ENCODE data around the gene RALB.
"Not testable (repeated sequence)": the region's sequence is repeated elsewhere in the genome, so short reads cannot be mapped to it uniquely, and the experiment has no call there.

The RALB gene

GRCh38 chr2:120224735-120225548 lies 27.7 kb upstream of the RALB start:
- DNase-seq (ENCODE audit: low spot score) (no peak), FAIRE-seq (no peak)

DNA sequence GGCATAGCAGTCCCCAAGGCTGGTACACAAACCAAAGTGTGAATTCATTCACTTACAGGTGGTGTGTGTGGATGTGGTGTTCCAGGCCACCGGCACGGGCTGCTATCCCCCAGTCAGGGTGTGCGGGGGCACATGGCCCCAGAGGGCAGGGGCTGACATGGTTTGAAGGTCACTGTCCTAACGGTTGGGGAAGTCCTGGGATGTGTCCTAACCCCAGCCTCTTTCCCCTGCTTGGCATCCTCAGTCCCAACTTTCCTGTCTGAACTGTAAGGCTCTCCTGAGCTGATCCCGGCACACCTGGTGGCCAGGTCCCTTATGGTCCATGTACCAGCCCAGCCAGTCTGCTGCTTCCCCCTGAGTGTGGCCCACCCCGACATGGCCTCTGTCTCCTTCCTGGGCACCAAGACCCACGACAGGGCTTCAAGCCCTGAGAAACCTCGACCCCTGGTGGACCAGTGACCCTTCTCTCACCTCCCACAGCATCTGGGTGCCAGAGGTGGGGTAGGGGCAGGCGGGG lies 27.0 kb upstream of the RALB start:
- DNase-seq (ENCODE audit: low spot score) (no peak), FAIRE-seq (no peak)

DNA sequence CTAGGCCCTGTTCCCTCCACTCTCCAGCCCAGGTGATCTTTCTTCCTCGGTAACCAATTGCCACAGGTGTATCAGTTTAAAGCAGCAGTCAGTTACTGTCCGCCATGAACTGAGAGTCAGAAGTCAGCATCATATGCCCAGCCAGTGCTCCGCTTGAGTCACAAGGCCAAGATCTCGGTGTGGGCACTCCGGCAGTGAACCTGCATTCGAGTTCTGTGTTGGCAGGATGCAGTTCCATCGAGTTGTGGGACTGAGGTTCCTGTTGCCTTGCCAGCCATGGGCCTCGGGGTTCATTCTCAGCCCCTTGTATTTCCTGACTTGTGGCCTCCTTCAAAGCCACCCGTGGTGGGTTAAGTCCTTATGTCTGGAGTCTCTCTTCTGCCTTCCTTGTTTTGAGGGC lies 26.3 kb upstream of the RALB start:
- DNase-seq (ENCODE audit: low spot score): no peak
- no peak for FAIRE-seq

DNA sequence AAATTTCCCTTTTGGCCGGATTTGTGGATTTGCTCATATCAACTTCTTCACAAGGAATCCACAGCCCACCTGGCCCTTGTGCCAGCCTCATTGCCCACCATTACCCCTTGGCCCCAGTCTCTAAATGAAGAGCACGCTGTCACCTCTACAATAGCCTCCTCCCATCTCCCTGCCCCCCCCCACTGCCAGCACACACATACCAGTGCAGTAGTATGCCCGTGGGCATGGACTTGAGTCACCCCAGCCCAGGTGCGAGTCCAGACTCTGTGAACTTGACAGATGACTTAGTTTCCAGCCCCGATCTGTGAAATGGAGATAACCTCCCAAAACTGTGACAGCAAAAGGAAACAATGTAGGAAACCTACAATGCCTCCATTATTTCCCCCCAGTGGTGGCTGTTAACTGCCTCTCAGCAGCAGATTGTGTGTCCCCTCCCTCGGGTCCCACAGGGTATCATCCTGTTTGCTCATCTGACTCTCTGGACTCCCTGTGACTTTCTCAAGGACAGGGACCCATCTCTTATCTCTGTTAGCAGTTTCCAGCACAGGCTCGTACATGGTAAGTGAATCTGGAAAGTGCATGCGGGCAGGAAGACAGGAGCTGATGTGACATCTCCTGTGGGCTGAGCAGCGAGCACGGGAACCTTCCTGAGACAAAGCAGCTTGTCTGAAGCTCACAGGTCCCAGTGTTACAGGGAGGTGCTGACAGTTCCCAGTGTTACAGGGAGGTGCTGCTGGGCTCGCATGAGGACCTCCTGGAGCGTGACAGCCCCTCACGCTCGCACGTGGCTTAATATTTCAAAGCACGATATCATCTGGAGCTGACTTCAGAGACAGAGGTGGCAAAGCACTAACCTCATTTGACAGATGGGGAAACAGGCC lies 25.3 kb upstream of the RALB start:
- DNase-seq (ENCODE audit: low spot score) (no peak), FAIRE-seq (no peak)

DNA sequence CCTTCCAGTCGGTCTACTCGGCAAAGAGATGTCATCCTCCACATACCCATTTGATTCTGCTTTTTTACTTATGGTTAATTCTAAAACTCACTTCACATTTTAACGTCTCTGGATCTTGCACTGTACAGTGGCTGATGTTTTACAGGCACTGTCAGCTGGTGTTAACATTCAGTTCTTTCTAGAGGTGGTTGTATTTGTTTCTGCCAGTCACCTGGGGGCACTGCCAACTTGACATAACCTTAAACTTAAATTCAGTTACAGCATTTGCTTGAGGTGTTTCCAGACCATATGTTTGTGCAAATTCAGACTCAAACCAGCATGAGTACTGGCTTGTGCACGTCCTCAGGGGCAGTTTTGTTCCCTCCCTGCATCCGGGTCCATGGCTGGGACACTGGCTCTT lies 24.1 kb upstream of the RALB start:
- FAIRE-seq: no peak
- DNase-seq (ENCODE audit: low spot score): no peak

DNA sequence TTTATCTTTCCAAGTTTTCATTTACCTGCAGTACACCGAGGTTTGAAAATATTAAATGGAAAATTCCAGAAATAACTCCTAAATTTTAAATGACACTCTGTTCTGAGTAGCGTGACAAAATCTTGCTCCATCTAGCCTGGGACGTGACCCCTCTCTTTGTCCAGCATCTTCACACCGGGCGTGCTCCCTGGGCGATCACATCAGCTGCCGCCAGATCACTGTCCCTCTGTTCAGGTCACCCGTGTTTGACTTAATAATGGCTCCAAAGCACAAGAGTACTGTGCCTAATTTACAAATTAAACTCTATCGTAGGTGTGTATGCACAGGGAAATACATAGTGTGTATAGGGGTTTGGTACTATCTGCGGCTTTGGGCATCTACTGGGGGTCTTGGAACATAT lies 23.3 kb upstream of the RALB start:
- DNase-seq (ENCODE audit: low spot score): no peak
- no peak for FAIRE-seq

DNA sequence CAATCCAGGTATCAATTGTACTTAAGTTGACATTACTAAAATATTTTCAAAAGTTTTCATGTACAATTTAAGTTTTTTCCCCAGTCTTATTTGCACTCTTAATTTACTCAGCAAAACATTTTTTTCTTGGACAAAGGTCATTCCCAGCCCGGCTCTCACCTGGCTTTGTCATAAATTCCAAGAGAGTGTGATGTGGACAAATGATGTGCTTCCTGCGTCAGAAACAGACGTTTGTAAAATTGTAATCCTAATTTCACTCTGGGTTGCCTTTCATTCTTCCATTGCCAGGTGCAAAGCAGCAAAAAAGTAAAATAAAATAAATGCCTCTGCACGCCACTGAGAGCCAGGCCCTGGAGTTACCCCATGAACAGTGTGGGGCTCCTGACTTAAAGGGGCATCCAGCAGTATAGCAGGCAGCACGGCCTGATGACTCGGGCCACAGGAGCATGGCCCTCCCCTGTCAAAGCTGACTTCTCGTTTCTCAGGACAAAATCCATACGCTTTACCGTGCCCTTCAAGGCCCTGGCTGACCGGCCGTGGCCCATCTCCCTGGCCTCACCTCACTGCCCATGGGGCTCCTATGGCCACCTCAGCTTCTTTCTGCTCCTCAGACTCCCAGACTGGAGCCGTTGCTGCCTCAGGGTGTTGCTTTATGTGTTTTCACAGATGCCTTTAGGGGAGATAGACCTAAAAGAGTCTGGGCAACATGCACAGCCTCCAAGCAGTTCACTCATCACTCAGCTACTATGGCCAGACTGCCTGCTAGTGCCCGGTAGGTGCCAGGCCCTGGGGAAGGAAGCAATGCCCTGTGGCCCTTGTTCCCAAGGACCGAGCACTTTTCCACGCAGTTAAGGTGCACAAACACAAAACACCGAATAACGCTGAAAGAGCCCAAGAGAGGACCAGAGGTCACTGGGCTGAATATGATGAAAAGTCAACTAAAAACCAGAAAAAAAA lies 21.9 kb upstream of the RALB start:
- FAIRE-seq: no peak
- no peak for DNase-seq (ENCODE audit: low spot score)

DNA sequence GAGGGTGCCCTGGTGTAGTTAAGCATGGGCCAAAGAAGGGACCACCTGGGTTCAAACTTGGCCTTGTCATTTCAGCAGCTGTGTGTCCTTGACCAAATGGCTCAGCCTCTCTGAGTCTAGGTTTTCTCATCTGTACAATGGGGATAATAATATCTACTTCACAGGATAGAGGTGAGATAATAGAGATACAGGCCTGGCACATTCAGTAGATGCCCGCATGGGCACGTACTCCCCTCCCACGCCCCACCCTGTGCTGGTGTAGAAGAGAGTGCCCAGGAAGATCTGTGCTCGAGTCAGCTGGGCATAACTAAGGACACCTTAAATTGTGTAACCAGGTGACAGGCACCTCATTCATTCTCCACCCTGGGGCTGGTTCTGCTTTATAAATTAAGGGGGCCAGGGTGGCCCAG lies 21.1 kb upstream of the RALB start:
- DNase-seq (ENCODE audit: low spot score): no peak
- FAIRE-seq: no peak

- no peak for FAIRE-seq
- no peak for DNase-seq (ENCODE audit: low spot score)
These were observed 20.5 kb upstream of the RALB start for GRCh38 chr2:120231974-120232635.

GRCh38 chr2:120233292-120233691 lies 19.4 kb upstream of the RALB start:
- FAIRE-seq (no peak), DNase-seq (ENCODE audit: low spot score) (no peak)

- not testable (repeated sequence) for DNase-seq (ENCODE audit: low spot score); FAIRE-seq
These were observed 17.5 kb upstream of the RALB start for GRCh38 chr2:120235158-120235557.

DNA sequence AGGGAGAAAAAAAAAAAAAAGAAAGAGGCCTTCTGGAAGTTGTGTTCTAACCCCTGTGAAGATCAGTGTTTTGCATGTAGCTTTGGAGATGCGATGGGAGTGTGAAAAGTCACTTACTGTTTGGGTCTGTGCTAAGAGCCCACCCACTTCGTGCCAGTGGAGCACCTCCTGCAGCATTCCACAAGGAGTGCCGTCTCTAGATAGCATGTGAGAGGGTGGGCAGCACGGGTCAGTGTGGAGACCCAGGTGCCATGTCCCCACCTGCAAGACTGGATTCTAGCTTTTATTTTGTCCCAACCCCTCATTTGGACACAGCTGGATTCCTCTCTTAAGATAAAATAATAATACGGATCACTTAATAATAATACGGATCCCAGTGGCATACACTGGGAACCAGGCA lies 17.0 kb upstream of the RALB start:
- no peak for DNase-seq (ENCODE audit: low spot score)
- no peak for FAIRE-seq

- FAIRE-seq (no peak), DNase-seq (ENCODE audit: low spot score) (no peak)
These were observed 16.3 kb upstream of the RALB start for GRCh38 chr2:120236316-120236715.

GRCh38 chr2:120236791-120237190 lies 15.9 kb upstream of the RALB start:
- DNase-seq (ENCODE audit: low spot score): no peak
- FAIRE-seq: no peak

- DNase-seq (ENCODE audit: low spot score): peak; percentile 97
- peak; percentile 93 for FAIRE-seq
These were observed 15.2 kb upstream of the RALB start for GRCh38 chr2:120237491-120237902.

DNA sequence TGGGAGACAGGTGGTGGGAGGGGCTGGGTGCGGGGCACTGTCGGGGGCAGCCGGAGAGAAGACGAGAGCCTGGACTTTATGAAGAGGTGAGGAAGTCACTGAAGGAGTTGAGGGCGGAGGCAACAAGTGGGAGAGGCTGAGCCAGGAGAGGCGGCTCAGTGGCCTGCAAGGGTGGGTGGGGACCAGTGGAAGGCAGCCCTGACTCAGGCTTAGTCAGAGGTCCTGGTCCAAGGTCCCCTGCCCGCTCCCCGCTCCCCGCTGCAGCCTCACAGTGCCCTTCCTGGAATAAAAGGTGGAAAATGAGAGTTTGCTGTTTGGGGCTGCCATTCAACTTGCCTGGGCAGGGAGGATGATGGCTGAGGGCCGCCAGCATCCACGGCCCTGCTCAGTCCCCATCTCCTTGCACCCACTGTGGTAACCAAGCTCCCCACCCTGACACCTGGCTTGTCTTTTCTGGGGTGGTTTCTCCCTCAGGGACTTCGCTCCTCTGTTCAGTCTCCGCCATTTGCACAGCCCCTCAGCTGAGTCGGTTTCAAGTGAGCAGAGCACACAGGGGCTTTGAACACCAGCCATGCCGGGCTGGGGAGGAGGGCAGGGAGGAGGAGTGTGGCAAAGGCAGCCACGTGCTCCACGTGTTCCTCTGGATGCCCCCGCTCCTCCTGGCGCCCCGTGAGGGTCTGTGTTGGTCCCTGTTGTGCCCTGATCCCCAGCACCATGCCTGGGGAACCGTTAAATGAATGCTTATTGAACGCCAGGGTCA lies 13.7 kb upstream of the RALB start:
- FAIRE-seq: peak; percentile 84
- peak; percentile 89 for DNase-seq (ENCODE audit: low spot score)

- FAIRE-seq (peak; percentile 77), DNase-seq (ENCODE audit: low spot score) (peak; percentile 86)
These were observed 13.0 kb upstream of the RALB start for GRCh38 chr2:120239488-120240287.

- no peak for FAIRE-seq
- DNase-seq (ENCODE audit: low spot score): no peak
These were observed 11.7 kb upstream of the RALB start for GRCh38 chr2:120240901-120241429.

GRCh38 chr2:120241684-120242083 lies 11.0 kb upstream of the RALB start:
- FAIRE-seq (no peak), DNase-seq (ENCODE audit: low spot score) (no peak)
